ENCODE results near the gene CD300H.

Gene CD300H

GRCh38 chr17:74597069-74597790, 29.9 kb upstream of the CD300H start:
- TF ChIP-seq ZFX (IDR thresholded peaks at IDR 0.05), result no peak
- no peak for TF ChIP-seq CTCF (conservative IDR thresholded peaks at IDR 0.05)

DNA sequence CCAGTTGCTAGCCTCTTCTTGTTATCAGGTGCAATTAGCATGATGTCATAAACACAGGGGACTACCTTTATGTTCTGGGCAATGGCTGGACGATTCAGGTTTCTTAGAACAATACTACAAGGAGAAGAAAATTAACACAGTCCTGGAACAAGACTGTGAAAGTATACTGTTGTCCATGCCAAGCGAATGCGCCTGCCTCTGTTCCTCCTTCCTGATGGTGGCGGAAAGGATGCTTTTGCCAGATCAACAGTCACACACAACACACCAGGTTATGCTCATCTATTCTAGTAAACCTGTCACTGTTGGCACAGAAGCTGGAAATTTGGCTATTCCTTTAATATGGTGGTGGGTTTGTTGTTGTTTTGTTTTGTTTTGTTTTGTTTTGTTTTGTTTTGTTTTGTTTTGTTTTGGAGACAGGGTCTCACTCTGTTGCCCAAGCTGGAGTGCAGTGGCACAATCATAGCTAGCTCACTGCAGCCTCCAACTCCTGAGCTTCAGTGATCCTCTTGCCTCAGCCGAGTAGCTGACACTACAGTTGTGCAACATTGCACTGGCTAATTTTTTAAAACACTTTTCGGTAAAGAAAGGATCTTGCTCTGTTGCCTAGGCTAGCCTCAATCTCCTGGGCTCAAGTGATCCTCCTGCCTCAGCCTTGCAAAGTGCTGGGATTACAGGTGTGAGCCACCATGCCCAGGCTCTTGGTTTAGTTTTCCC, 27.9 kb upstream of the CD300H start:
- no peak for TF ChIP-seq CTCF (conservative IDR thresholded peaks at IDR 0.05)
- no peak for TF ChIP-seq ZFX (IDR thresholded peaks at IDR 0.05)
- H3K27ac ChIP-seq, result no peak overlapping the region

More at GRCh38 chr17:74597069-74597790, 29.9 kb upstream of the CD300H start:
- no peak overlapping the region for H3K27ac ChIP-seq

GRCh38 chr17:74592087-74592990, 25.0 kb upstream of the CD300H start, which contains the start of gene CD300LD:
Gene CD300LD, minus strand, starts transcription at chr17:74592283. Its CDS starts 81 bp downstream, at chr17:74592202.
- TF ChIP-seq ZFX (IDR thresholded peaks at IDR 0.05), result no peak
- no peak for TF ChIP-seq CTCF (conservative IDR thresholded peaks at IDR 0.05)
- no peak within 1 kb of the TSS for H3K27ac ChIP-seq

- no peak overlapping the region for H3K27ac ChIP-seq
- TF ChIP-seq ZFX (IDR thresholded peaks at IDR 0.05) (no peak), CTCF (conservative IDR thresholded peaks at IDR 0.05) (no peak)
Observed at GRCh38 chr17:74591503-74591902, 24.2 kb upstream of the CD300H start.

GRCh38 chr17:74585711-74586110, 18.4 kb upstream of the CD300H start:
- no peak overlapping the region for H3K27ac ChIP-seq

More at GRCh38 chr17:74585711-74586110, 18.4 kb upstream of the CD300H start:
- TF ChIP-seq ZFX (IDR thresholded peaks at IDR 0.05) (no peak), CTCF (conservative IDR thresholded peaks at IDR 0.05) (no peak)
